Measurements from ENCODE around the gene PAPOLB. TPM values are rescaled to one million over a fixed set of nuclear protein-coding genes. Genes with fewer than 3 reads are reported as not detected.

PAPOLB gene
- total and polyA plus RNA-seq, 12 donors = 0.01 to 0.21 (median 0.14) TPM; not detected in 4

- H3K27ac ChIP-seq = peak overlapping the region in 1 of 10 donors; percentile 15
- H3K4me3 ChIP-seq = peak overlapping the region in 9 of 10 donors; percentile 5 to 50 (median 42)
- peaks cover 0 to 41% (median 0%) of the 10 kb centered on the region in 7 donors for H3K27me3 ChIP-seq
- ATAC-seq (no peak), DNase-seq (no peak)
- intact Hi-C loops (cut with DNase I) = no loop called here
- WGBS, 2 donors = 86 to 89% methylated on average over 11 of the region's 11 CpGs
- H3K36me3 ChIP-seq = no peaks in the 10 kb centered on the region
- H3K9me3 ChIP-seq = peaks cover 0 to 9% (median 0%) of the 10 kb centered on the region in 11 donors
- no peaks in the 10 kb centered on the region for H3K4me1 ChIP-seq
- no peak for TF ChIP-seq CTCF (IDR thresholded peaks at IDR 0.05)
These were observed 603 bp downstream of the PAPOLB start for GRCh38 chr7:4861227-4861626.

GRCh38 chr7:4857189-4857588 is 4.6 kb downstream of the PAPOLB start:
- DNase-seq (no peak), ATAC-seq (no peak)
- H3K4me1 ChIP-seq = no peaks in the 10 kb centered on the region
- no peaks in the 10 kb centered on the region for H3K36me3 ChIP-seq
- no peak overlapping the region for H3K4me3 ChIP-seq
- H3K9me3 ChIP-seq = peaks cover 0 to 6% (median 0%) of the 10 kb centered on the region in 11 donors
- intact Hi-C loops (cut with DNase I) = no loop called here
- WGBS, 2 donors = 71 to 72% methylated on average over 3 of the region's 3 CpGs
- no peak overlapping the region for H3K27ac ChIP-seq
- H3K27me3 ChIP-seq = peaks cover 0 to 23% (median 0%) of the 10 kb centered on the region in 7 donors
- TF ChIP-seq CTCF (IDR thresholded peaks at IDR 0.05) = no peak

GRCh38 chr7:4856336-4857057 is 5.3 kb downstream of the PAPOLB start:
- peaks cover 0 to 13% (median 3%) of the 10 kb centered on the region in 11 donors for H3K9me3 ChIP-seq
- no peak overlapping the region for H3K4me3 ChIP-seq
- H3K27me3 ChIP-seq = peaks cover 0 to 16% (median 0%) of the 10 kb centered on the region in 7 donors
- intact Hi-C loops (cut with DNase I) = no loop called here
- H3K36me3 ChIP-seq = no peaks in the 10 kb centered on the region
- 81 to 82% methylated on average over 10 of the region's 10 CpGs for WGBS, 2 donors
- no peak for TF ChIP-seq CTCF (IDR thresholded peaks at IDR 0.05)
- no peak overlapping the region for H3K27ac ChIP-seq
- DNase-seq = no peak
- no peak for ATAC-seq
- H3K4me1 ChIP-seq = no peaks in the 10 kb centered on the region

- 91 to 92% methylated on average over 6 of the region's 6 CpGs for WGBS, 2 donors
- intact Hi-C loops (cut with DNase I) = no loop called here
These were observed 6.9 kb downstream of the PAPOLB start for GRCh38 chr7:4854916-4855315.

More at GRCh38 chr7:4854916-4855315, 6.9 kb downstream of the PAPOLB start:
- Histone ChIP-seq H3K9me3 (peaks cover 0 to 23% (median 7%) of the 10 kb centered on the region in 11 donors), H3K27ac (no peak overlapping the region), H3K4me3 (no peak overlapping the region), H3K36me3 (no peaks in the 10 kb centered on the region), H3K27me3 (peaks cover 0 to 2% (median 0%) of the 10 kb centered on the region in 7 donors), H3K4me1 (no peaks in the 10 kb centered on the region)
- TF ChIP-seq CTCF (IDR thresholded peaks at IDR 0.05) = no peak
- no peak for DNase-seq
- ATAC-seq = no peak

Measured in heart right ventricle (tissue), 16 donors.